Ishikawa (cell line): ENCODE measurements around the gene PSTPIP2.

Experiments
- CEBPB ChIP-seq: IDR thresholded peaks from 2 replicates; pipeline ENCODE4 v1.6.1; 2012
- EP300 ChIP-seq: IDR thresholded peaks from 2 replicates; pipeline ENCODE4 v1.6.1; 2012; ENCODE audit warnings: borderline replicate concordance
- FOXM1 ChIP-seq: IDR thresholded peaks from 2 replicates; pipeline ENCODE4 v1.6.1; 2012; ENCODE audit warnings: low read depth, borderline replicate concordance
- NFIC ChIP-seq: IDR thresholded peaks from 2 replicates; pipeline ENCODE4 v1.6.1; 2012
- RAD21 ChIP-seq: IDR thresholded peaks from 2 replicates; pipeline ENCODE4 v1.6.1; 2012; ENCODE audit warnings: low read depth
- TCF12 ChIP-seq: IDR thresholded peaks from 2 replicates; pipeline ENCODE4 v1.6.1; 2012; ENCODE audit warnings: low read depth
- YY1 ChIP-seq: IDR thresholded peaks from 2 replicates; pipeline ENCODE4 v1.6.1; 2012; ENCODE audit warnings: low read depth
- ZBTB7A ChIP-seq: IDR thresholded peaks from 2 replicates; pipeline ENCODE4 v1.6.1; 2012; ENCODE audit warnings: low read depth
- TF ChIP-seq, protein P1 (sequence below): IDR thresholded peaks from 2 replicates; pipeline ENCODE4 v1.6.1; 2012
- TF ChIP-seq, protein P2 (sequence below): IDR thresholded peaks from 2 replicates; pipeline ENCODE4 v1.6.1; 2012; ENCODE audit warnings: low read depth, mild to moderate bottlenecking

DNA sequence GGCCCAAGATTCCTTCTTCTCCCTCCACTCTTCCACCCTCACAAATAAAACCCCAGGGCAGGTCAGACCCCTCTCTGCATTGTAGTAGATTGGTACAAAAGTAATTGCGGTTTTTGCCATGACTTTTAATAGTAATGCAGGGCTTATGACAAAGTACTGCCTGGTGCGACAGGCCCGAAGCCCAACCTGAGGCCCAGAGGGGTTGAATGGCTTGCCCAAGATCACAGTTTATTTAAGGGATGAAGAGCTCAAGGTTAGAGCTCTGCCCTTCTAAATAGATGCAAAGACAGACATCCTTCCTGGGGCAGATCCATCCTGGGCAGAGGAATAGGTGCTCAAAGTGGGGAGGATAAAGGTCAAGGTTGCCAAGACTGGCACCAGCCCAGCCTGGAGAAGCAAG, 899 bp upstream of the PSTPIP2 start:
- TF ChIP-seq YY1 (no peak), EP300 (no peak), CEBPB (no peak), RAD21 (no peak), FOXM1 (no peak), NFIC (no peak), ZBTB7A (no peak), TCF12 (no peak)
- TF ChIP-seq, protein P1, sequence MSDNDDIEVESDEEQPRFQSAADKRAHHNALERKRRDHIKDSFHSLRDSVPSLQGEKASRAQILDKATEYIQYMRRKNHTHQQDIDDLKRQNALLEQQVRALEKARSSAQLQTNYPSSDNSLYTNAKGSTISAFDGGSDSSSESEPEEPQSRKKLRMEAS: no peak
- TF ChIP-seq, protein P2, sequence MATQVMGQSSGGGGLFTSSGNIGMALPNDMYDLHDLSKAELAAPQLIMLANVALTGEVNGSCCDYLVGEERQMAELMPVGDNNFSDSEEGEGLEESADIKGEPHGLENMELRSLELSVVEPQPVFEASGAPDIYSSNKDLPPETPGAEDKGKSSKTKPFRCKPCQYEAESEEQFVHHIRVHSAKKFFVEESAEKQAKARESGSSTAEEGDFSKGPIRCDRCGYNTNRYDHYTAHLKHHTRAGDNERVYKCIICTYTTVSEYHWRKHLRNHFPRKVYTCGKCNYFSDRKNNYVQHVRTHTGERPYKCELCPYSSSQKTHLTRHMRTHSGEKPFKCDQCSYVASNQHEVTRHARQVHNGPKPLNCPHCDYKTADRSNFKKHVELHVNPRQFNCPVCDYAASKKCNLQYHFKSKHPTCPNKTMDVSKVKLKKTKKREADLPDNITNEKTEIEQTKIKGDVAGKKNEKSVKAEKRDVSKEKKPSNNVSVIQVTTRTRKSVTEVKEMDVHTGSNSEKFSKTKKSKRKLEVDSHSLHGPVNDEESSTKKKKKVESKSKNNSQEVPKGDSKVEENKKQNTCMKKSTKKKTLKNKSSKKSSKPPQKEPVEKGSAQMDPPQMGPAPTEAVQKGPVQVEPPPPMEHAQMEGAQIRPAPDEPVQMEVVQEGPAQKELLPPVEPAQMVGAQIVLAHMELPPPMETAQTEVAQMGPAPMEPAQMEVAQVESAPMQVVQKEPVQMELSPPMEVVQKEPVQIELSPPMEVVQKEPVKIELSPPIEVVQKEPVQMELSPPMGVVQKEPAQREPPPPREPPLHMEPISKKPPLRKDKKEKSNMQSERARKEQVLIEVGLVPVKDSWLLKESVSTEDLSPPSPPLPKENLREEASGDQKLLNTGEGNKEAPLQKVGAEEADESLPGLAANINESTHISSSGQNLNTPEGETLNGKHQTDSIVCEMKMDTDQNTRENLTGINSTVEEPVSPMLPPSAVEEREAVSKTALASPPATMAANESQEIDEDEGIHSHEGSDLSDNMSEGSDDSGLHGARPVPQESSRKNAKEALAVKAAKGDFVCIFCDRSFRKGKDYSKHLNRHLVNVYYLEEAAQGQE: no peak
